ENCODE measurements around the gene L3MBTL3. TPM values are rescaled to one million over a fixed set of nuclear protein-coding genes. Genes with fewer than 3 reads are reported as not detected.

L3MBTL3 gene
- polyA plus RNA-seq, 2 of the 4 experiments (the other 2 are of a cell fraction) = 3.0 to 5.9 TPM

DNA sequence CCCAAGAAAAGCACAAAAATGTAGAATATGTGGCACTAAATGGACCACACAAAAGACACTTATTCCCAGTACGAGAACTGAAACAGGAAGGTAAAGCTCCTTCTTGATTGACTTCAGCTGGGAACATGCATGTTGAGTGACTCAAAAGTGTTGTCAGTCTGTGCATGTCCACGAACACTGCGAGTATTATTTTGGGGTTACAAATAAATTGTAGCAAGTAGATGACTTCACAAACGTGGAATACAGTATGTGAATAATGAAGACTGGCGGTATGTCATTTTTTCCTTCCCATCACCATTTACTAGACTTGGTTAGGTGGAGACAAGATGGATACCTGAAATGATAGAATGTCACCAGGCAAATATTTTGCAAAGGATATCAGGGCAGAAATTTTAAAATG lies 45.4 kb downstream of the L3MBTL3 start:
- TF ChIP-seq, protein P1, sequence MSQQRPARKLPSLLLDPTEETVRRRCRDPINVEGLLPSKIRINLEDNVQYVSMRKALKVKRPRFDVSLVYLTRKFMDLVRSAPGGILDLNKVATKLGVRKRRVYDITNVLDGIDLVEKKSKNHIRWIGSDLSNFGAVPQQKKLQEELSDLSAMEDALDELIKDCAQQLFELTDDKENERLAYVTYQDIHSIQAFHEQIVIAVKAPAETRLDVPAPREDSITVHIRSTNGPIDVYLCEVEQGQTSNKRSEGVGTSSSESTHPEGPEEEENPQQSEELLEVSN (IDR thresholded peaks at IDR 0.05; ENCODE audit: borderline replicate concordance, low read depth) = no peak
- TF ChIP-seq HOXB5 (CRISPR knock-in tag; IDR thresholded peaks at IDR 0.05) (no peak), CBX2 (IDR thresholded peaks at IDR 0.05; ENCODE audit: borderline replicate concordance, low read depth) (no peak), MAZ (IDR thresholded peaks at IDR 0.05; ENCODE audit: borderline replicate concordance, low read depth, low read length) (no peak), HMGXB4 (CRISPR knock-in tag; IDR thresholded peaks at IDR 0.05; ENCODE audit: borderline replicate concordance) (no peak), POLR2A (IDR thresholded peaks at IDR 0.05; ENCODE audit: low read length) (no peak), MAX (IDR thresholded peaks at IDR 0.05) (no peak), KDM5A (IDR thresholded peaks at IDR 0.05) (no peak), ESRRA (IDR thresholded peaks at IDR 0.05; ENCODE audit: borderline replicate concordance, low read length) (no peak), HOXB13 (CRISPR knock-in tag; IDR thresholded peaks at IDR 0.05; ENCODE audit: low read depth) (no peak), TFCP2L1 (CRISPR knock-in tag; IDR thresholded peaks at IDR 0.05) (no peak), REST (IDR thresholded peaks at IDR 0.05) (no peak), NPAS2 (CRISPR knock-in tag; IDR thresholded peaks at IDR 0.05; ENCODE audit: borderline replicate concordance) (no peak), CEBPB (IDR thresholded peaks at IDR 0.05) (no peak)
- TF ChIP-seq, protein P2, sequence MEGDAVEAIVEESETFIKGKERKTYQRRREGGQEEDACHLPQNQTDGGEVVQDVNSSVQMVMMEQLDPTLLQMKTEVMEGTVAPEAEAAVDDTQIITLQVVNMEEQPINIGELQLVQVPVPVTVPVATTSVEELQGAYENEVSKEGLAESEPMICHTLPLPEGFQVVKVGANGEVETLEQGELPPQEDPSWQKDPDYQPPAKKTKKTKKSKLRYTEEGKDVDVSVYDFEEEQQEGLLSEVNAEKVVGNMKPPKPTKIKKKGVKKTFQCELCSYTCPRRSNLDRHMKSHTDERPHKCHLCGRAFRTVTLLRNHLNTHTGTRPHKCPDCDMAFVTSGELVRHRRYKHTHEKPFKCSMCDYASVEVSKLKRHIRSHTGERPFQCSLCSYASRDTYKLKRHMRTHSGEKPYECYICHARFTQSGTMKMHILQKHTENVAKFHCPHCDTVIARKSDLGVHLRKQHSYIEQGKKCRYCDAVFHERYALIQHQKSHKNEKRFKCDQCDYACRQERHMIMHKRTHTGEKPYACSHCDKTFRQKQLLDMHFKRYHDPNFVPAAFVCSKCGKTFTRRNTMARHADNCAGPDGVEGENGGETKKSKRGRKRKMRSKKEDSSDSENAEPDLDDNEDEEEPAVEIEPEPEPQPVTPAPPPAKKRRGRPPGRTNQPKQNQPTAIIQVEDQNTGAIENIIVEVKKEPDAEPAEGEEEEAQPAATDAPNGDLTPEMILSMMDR (IDR thresholded peaks at IDR 0.05) = no peak
- TF ChIP-seq, protein P3, sequence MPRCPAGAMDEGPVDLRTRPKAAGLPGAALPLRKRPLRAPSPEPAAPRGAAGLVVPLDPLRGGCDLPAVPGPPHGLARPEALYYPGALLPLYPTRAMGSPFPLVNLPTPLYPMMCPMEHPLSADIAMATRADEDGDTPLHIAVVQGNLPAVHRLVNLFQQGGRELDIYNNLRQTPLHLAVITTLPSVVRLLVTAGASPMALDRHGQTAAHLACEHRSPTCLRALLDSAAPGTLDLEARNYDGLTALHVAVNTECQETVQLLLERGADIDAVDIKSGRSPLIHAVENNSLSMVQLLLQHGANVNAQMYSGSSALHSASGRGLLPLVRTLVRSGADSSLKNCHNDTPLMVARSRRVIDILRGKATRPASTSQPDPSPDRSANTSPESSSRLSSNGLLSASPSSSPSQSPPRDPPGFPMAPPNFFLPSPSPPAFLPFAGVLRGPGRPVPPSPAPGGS (IDR thresholded peaks at IDR 0.05) = no peak
- CTCF ChIA-PET = no interaction called here
- Histone ChIP-seq H3K27ac (no peak overlapping the region), H3K9me3 (no peaks in the 10 kb centered on the region), H3K4me2 (no peak overlapping the region), H3K4me3 (no peak overlapping the region), H3K4me1 (no peaks in the 10 kb centered on the region)
- POLR2A ChIA-PET = no interaction called here
- DNase-seq (ENCODE audit: low read depth in 1 of 2, low spot score in 1 of 2) (no peak), ATAC-seq (no peak), FAIRE-seq (no peak)
- 76% methylated on average over 5 of the region's 5 CpGs for WGBS (ENCODE audit: missing lambda C conversion rate)

DNA sequence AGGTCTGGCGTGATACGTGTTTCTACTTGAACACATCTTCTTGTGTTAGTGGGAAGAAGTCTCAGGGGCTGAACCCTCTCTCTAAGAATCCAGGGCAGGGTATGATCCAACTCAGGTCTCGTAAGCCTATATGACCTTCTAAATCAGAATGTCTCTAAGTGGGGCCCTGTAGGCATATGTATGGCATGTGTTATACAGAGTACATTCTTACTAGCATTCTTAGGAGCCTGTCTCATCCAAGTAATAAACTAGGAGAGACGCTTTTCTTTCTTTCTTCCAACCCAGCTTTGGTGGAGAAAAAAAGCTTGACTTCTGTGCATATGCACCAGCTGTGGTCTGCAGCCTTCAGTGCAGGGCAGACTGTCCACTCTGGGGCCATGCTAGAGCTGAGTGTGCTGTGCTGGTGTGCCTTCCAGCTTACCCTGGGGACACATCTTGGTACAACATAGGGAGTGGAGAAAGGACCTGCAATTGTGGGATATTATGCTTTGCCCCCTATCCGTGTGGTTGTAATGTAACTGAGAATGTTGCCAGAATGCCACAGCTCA lies 47.3 kb downstream of the L3MBTL3 start:
- WGBS (ENCODE audit: missing lambda C conversion rate) = 89% methylated on average over 5 of the region's 5 CpGs
- H3K4me3 ChIP-seq = no peak overlapping the region
- POLR2A ChIA-PET = no interaction called here
- CTCF ChIA-PET = no interaction called here
- H3K4me2 ChIP-seq = no peak overlapping the region
- no peaks in the 10 kb centered on the region for H3K9me3 ChIP-seq
- no peak for TF ChIP-seq JUN (IDR thresholded peaks at IDR 0.05)
- TF ChIP-seq EP300 (IDR thresholded peaks at IDR 0.05) = no peak
- TF ChIP-seq RFX5 (IDR thresholded peaks at IDR 0.05) = no peak
- no peak for TF ChIP-seq NR3C1 (IDR thresholded peaks at IDR 0.05)
- no peak for TF ChIP-seq HOXA7 (CRISPR knock-in tag; IDR thresholded peaks at IDR 0.05)
- no peak for TF ChIP-seq NFE2L2 (conservative IDR thresholded peaks at IDR 0.05; ENCODE audit: low read length)
- TF ChIP-seq, protein P4, sequence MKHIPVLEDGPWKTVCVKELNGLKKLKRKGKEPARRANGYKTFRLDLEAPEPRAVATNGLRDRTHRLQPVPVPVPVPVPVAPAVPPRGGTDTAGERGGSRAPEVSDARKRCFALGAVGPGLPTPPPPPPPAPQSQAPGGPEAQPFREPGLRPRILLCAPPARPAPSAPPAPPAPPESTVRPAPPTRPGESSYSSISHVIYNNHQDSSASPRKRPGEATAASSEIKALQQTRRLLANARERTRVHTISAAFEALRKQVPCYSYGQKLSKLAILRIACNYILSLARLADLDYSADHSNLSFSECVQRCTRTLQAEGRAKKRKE (CRISPR knock-in tag; IDR thresholded peaks at IDR 0.05; ENCODE audit: low read depth) = no peak
- no peaks in the 10 kb centered on the region for H3K4me1 ChIP-seq
- DNase-seq (ENCODE audit: low read depth in 1 of 2, low spot score in 1 of 2) = no peak
- H3K27ac ChIP-seq = no peak overlapping the region
- ATAC-seq = no peak
- FAIRE-seq = no peak

Data from A549 (cell line).